ENCODE results near the gene PADI2. TPM values are rescaled to one million over a fixed set of nuclear protein-coding genes. Genes with fewer than 3 reads are reported as not detected.

The PADI2 gene
- total RNA-seq, 2 experiments from 2014 or later = not detected

GRCh38 chr1:17081439-17081838 is 37.8 kb downstream of the PADI2 start:
- Mint-ChIP-seq H3K36me3 (ENCODE audit: low read depth) (no peaks in the 10 kb centered on the region), H3K4me1 (ENCODE audit: low read depth) (no peaks in the 10 kb centered on the region), H3K27ac (no peak overlapping the region), H3K9me3 (no peaks in the 10 kb centered on the region), H3K27me3 (no peaks in the 10 kb centered on the region), H3K4me3 (no peak overlapping the region)
- ChIA-PET POLR2A (no interaction called here), CTCF (no interaction called here)
- TF ChIP-seq CTCF (IDR thresholded peaks at IDR 0.05) = no peak
- no peak for DNase-seq
- intact Hi-C loops (cut with micrococcal nuclease) = no loop called here
- no peak for ATAC-seq

GRCh38 chr1:17080880-17081279 is 38.4 kb downstream of the PADI2 start:
- H3K9me3 Mint-ChIP-seq = no peaks in the 10 kb centered on the region
- H3K27me3 Mint-ChIP-seq = no peaks in the 10 kb centered on the region
- CTCF ChIA-PET = no interaction called here
- no peaks in the 10 kb centered on the region for H3K36me3 Mint-ChIP-seq (ENCODE audit: low read depth)
- POLR2A ChIA-PET = no interaction called here
- intact Hi-C loops (cut with micrococcal nuclease) = no loop called here
- no peaks in the 10 kb centered on the region for H3K4me1 Mint-ChIP-seq (ENCODE audit: low read depth)
- ATAC-seq (no peak), DNase-seq (no peak)
- no peak overlapping the region for H3K4me3 Mint-ChIP-seq
- H3K27ac Mint-ChIP-seq = no peak overlapping the region
- no peak for TF ChIP-seq CTCF (IDR thresholded peaks at IDR 0.05)

- TF ChIP-seq CTCF (IDR thresholded peaks at IDR 0.05) = no peak
- ChIA-PET CTCF (no interaction called here), POLR2A (no interaction called here)
- peaks cover 3% of the 10 kb centered on the region for H3K9me3 Mint-ChIP-seq
- no peak overlapping the region for H3K4me3 Mint-ChIP-seq
- ATAC-seq (no peak), DNase-seq (no peak)
- no peaks in the 10 kb centered on the region for H3K27me3 Mint-ChIP-seq
- H3K27ac Mint-ChIP-seq = no peak overlapping the region
- no peaks in the 10 kb centered on the region for H3K36me3 Mint-ChIP-seq (ENCODE audit: low read depth)
- no peaks in the 10 kb centered on the region for H3K4me1 Mint-ChIP-seq (ENCODE audit: low read depth)
- intact Hi-C loops (cut with micrococcal nuclease) = no loop called here
Observed at GRCh38 chr1:17080085-17080759, 39.0 kb downstream of the PADI2 start.

- ATAC-seq = no peak
- no peak for DNase-seq
- CTCF ChIA-PET = no interaction called here
- POLR2A ChIA-PET = interaction anchor here (0.5 kb wide), 1 partner anchor 918 kb away, joined by 3 read pairs; no protein-coding TSS in a partner anchor
- intact Hi-C loops (cut with micrococcal nuclease) = no loop called here
- H3K36me3 Mint-ChIP-seq (ENCODE audit: low read depth) = no peaks in the 10 kb centered on the region
- H3K27me3 Mint-ChIP-seq = no peaks in the 10 kb centered on the region
- TF ChIP-seq CTCF (IDR thresholded peaks at IDR 0.05) = no peak
- H3K4me3 Mint-ChIP-seq = no peak overlapping the region
- no peaks in the 10 kb centered on the region for H3K4me1 Mint-ChIP-seq (ENCODE audit: low read depth)
- no peak overlapping the region for H3K27ac Mint-ChIP-seq
- H3K9me3 Mint-ChIP-seq = peaks cover 3% of the 10 kb centered on the region
Observed at GRCh38 chr1:17078991-17079868, 40.0 kb downstream of the PADI2 start.
